Effector CD4-positive, alpha-beta T cell (primary cell): Measurements from ENCODE around the gene CACYBP.
"Not testable (repeated sequence)": the region's sequence is repeated elsewhere in the genome, so short reads cannot be mapped to it uniquely, and the experiment has no call there.

Experiments used
- DNase-seq: peaks from one replicate; pipeline ENCODE4 v3.0.0-alpha.2; 2020

CACYBP gene

GRCh38 chr1:175013445-175013844 is 13.7 kb downstream of the CACYBP start:
- DNase-seq: no peak

- DNase-seq: no peak
Measured at GRCh38 chr1:175015243-175015642, 15.5 kb downstream of the CACYBP start.

- no peak for DNase-seq
Measured at GRCh38 chr1:175019524-175019923, 19.8 kb downstream of the CACYBP start.

- DNase-seq: peak; percentile 97
Measured at GRCh38 chr1:175023043-175023921, 23.5 kb downstream of the CACYBP start, which contains the start of gene MRPS14. Gene MRPS14, minus strand, starts transcription at chr1:175023425. Its CDS starts 17 bp downstream, at chr1:175023408.

- not testable (repeated sequence) for DNase-seq
Measured at GRCh38 chr1:175023922-175024242, 24.1 kb downstream of the CACYBP start.

GRCh38 chr1:175024773-175025172 is 25.0 kb downstream of the CACYBP start:
- DNase-seq: no peak

- no peak for DNase-seq
Measured at GRCh38 chr1:175033953-175034352, 34.2 kb downstream of the CACYBP start.

GRCh38 chr1:175034775-175035174 is 35.0 kb downstream of the CACYBP start:
- DNase-seq: no peak

GRCh38 chr1:175035865-175036264 is 36.1 kb downstream of the CACYBP start:
- no peak for DNase-seq

- no peak for DNase-seq
Measured at GRCh38 chr1:175036476-175036875, 36.7 kb downstream of the CACYBP start.

- no peak for DNase-seq
Measured at GRCh38 chr1:175037416-175037815, 37.7 kb downstream of the CACYBP start.

- no peak for DNase-seq
Measured at GRCh38 chr1:175040324-175040879, 40.7 kb downstream of the CACYBP start.

- no peak for DNase-seq
Measured at GRCh38 chr1:175042650-175043049, 42.9 kb downstream of the CACYBP start.

GRCh38 chr1:175043824-175044223 is 44.1 kb downstream of the CACYBP start:
- no peak for DNase-seq

- DNase-seq: not testable (repeated sequence)
Measured at GRCh38 chr1:175044591-175044990, 44.8 kb downstream of the CACYBP start.

- DNase-seq: no peak
Measured at GRCh38 chr1:175045097-175045496, 45.4 kb downstream of the CACYBP start.

- no peak for DNase-seq
Measured at GRCh38 chr1:175045519-175045918, 45.8 kb downstream of the CACYBP start.

GRCh38 chr1:175050992-175051391 is 51.2 kb downstream of the CACYBP start:
- no peak for DNase-seq

GRCh38 chr1:175054736-175055135 is 55.0 kb downstream of the CACYBP start:
- no peak for DNase-seq
